ENCODE measurements around the gene RHO.
"Not testable (repeated sequence)": the region's sequence is repeated elsewhere in the genome, so short reads cannot be mapped to it uniquely, and the experiment has no call there.

The RHO gene

GRCh38 chr3:129536374-129536667, 7.9 kb downstream of the RHO start:
- Histone ChIP-seq H3K27ac (no peak overlapping the region), H3K4me3 (no peak overlapping the region)

- H3K4me3 ChIP-seq, result no peak overlapping the region
- no peak overlapping the region for H3K27ac ChIP-seq
These were observed 8.4 kb downstream of the RHO start for GRCh38 chr3:129536804-129537203.

GRCh38 chr3:129539206-129539605, 10.8 kb downstream of the RHO start:
- H3K4me3 ChIP-seq, result no peak overlapping the region
- H3K27ac ChIP-seq, result peak overlapping the region in 1 of 21 experiments; percentile 37

GRCh38 chr3:129540776-129541516, 12.5 kb downstream of the RHO start:
- H3K4me3 ChIP-seq, result no peak overlapping the region
- H3K27ac ChIP-seq, result no peak overlapping the region

- no peak overlapping the region for H3K27ac ChIP-seq
These were observed 14.3 kb downstream of the RHO start for GRCh38 chr3:129542747-129543146.

GRCh38 chr3:129543156-129543790, 14.8 kb downstream of the RHO start, which contains the start of gene H1-8:
Gene H1-8 (plus strand): TSS chr3:129543175. CDS start chr3:129543219, 44 bp downstream.
- H3K4me3 ChIP-seq, result no peak within 1 kb of the TSS
- no peak within 1 kb of the TSS for H3K27ac ChIP-seq

More at GRCh38 chr3:129542747-129543146, 14.3 kb downstream of the RHO start:
- no peak overlapping the region for H3K4me3 ChIP-seq

- H3K4me3 ChIP-seq, result no peak overlapping the region
- no peak overlapping the region for H3K27ac ChIP-seq
These were observed 15.6 kb downstream of the RHO start for GRCh38 chr3:129543999-129544398.

- H3K4me3 ChIP-seq, H3K27ac ChIP-seq: not testable (repeated sequence)
These were observed 17.5 kb downstream of the RHO start for GRCh38 chr3:129545951-129546350.

GRCh38 chr3:129547241-129547640, 18.8 kb downstream of the RHO start:
- no peak overlapping the region for H3K27ac ChIP-seq
- H3K4me3 ChIP-seq, result no peak overlapping the region

GRCh38 chr3:129548104-129548965, 19.9 kb downstream of the RHO start:
- Histone ChIP-seq H3K27ac (no peak overlapping the region), H3K4me3 (no peak overlapping the region)

GRCh38 chr3:129549006-129549800, 20.8 kb downstream of the RHO start:
- Histone ChIP-seq H3K4me3 (no peak overlapping the region), H3K27ac (no peak overlapping the region)

- H3K27ac ChIP-seq, result no peak overlapping the region
These were observed 21.4 kb downstream of the RHO start for GRCh38 chr3:129549805-129550204.

GRCh38 chr3:129552287-129553050, 24.0 kb downstream of the RHO start:
- Histone ChIP-seq H3K4me3 (no peak overlapping the region), H3K27ac (peak overlapping the region in 3 of 21 experiments; percentile 9 to 34 (median 16))

More at GRCh38 chr3:129549805-129550204, 21.4 kb downstream of the RHO start:
- no peak overlapping the region for H3K4me3 ChIP-seq

- peak overlapping the region in 3 of 21 experiments; percentile 9 to 34 (median 16) for H3K27ac ChIP-seq
These were observed 24.7 kb downstream of the RHO start for GRCh38 chr3:129553171-129553570.

GRCh38 chr3:129553719-129554118, 25.3 kb downstream of the RHO start:
- H3K4me3 ChIP-seq, result no peak overlapping the region
- peak overlapping the region in 2 of 21 experiments; percentile 14 to 40 for H3K27ac ChIP-seq

More at GRCh38 chr3:129553171-129553570, 24.7 kb downstream of the RHO start:
- H3K4me3 ChIP-seq, result no peak overlapping the region

GRCh38 chr3:129554356-129555152, 26.1 kb downstream of the RHO start:
- Histone ChIP-seq H3K27ac (peak overlapping the region in 5 of 21 experiments; percentile 1 to 40 (median 14)), H3K4me3 (no peak overlapping the region)

GRCh38 chr3:129555153-129555550, 26.7 kb downstream of the RHO start:
- Histone ChIP-seq H3K27ac (peak overlapping the region in 4 of 21 experiments; percentile 1 to 40 (median 9)), H3K4me3 (no peak overlapping the region)

Data from skin epidermis (tissue), 12 donors.